Measurements from ENCODE around the gene NUP210L.
"Not testable (repeated sequence)": the region's sequence is repeated elsewhere in the genome, so short reads cannot be mapped to it uniquely, and the experiment has no call there.

The NUP210L gene

DNA sequence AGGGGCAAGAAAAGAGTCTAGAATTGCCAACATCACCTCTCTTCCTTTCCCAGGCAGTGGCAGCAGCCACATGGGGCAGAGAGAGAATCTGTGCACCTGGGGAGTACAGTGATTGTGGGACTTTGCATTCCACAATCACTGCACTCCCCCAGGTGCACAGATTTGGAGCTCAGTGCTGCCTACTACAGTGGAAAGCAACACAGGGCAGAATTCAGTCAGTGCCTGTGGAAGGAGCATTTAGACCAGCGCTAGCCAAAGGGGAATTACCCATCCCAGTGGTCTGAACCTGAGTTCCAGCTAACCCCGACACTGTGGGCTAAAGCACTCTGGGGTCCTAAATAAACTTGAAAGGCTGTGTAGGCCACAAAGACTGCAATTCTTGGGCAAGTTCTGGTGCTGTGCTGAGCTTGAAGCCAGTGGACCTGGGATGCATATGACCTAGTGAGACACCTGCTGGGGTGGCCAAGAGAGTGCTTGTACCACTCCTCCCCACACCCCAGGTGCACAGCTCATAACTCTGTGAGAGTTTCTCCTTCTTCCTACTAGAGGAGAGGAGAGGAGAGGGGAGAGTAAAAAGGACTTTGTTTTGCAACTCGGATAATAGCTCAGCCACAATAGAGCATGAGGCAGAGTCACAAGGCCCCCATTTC is 50.3 kb downstream of the NUP210L start:
- Mint-ChIP-seq H3K27me3 (ENCODE audit: low read depth) (no peaks in the 10 kb centered on the region), H3K4me3 (no peak overlapping the region), H3K4me1 (ENCODE audit: low read depth) (no peaks in the 10 kb centered on the region), H3K27ac (no peak overlapping the region), H3K9me3 (no peaks in the 10 kb centered on the region), H3K36me3 (ENCODE audit: low read depth) (no peaks in the 10 kb centered on the region)
- no peak for DNase-seq (ENCODE audit: low spot score)

DNA sequence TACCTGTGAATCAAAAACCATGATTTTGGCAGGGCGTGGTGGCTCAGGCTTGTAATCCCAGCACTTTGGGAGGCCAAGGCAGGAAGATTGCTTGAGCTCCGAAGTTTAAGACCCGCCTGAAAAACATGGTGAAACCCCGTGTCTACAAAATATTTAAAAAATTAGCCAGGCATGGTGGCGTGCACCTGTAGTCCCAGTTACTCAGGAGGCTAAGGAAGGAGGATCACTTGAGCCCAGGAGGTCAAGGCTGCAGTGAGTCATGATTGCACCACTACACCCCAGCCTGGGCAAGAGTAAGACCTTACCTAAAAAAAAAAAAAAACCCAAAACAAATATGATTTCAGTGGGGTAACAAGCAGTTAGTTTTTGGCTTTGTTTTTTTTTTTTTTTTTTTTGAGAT is 54.7 kb downstream of the NUP210L start:
- not testable (repeated sequence) for H3K4me1 Mint-ChIP-seq (ENCODE audit: low read depth); H3K4me3 Mint-ChIP-seq; H3K9me3 Mint-ChIP-seq; DNase-seq (ENCODE audit: low spot score); H3K27me3 Mint-ChIP-seq (ENCODE audit: low read depth); H3K36me3 Mint-ChIP-seq (ENCODE audit: low read depth); H3K27ac Mint-ChIP-seq

DNA sequence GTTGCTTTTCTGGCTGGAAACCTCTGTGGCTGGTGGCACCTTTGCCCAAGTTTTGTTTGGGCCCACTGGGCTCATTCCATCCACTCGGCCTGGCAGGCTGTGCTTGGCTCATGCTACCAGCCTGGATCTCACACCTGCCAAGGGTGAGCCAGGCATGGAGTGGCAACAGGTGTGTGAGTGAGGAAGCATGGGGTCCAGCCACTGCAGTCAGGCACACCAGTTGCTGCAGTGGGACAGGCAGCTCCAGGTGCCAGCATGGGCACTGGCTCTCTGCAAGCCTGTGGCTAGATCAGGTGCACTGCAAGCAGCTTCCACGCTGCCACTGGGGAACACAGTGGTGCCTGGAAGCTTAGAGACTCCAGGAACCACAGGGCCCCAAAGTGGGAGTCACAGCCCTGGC is 57.0 kb downstream of the NUP210L start:
- H3K27ac Mint-ChIP-seq = no peak overlapping the region
- no peaks in the 10 kb centered on the region for H3K27me3 Mint-ChIP-seq (ENCODE audit: low read depth)
- H3K4me3 Mint-ChIP-seq = no peak overlapping the region
- no peak for DNase-seq (ENCODE audit: low spot score)
- no peaks in the 10 kb centered on the region for H3K36me3 Mint-ChIP-seq (ENCODE audit: low read depth)
- no peaks in the 10 kb centered on the region for H3K9me3 Mint-ChIP-seq
- no peaks in the 10 kb centered on the region for H3K4me1 Mint-ChIP-seq (ENCODE audit: low read depth)

DNA sequence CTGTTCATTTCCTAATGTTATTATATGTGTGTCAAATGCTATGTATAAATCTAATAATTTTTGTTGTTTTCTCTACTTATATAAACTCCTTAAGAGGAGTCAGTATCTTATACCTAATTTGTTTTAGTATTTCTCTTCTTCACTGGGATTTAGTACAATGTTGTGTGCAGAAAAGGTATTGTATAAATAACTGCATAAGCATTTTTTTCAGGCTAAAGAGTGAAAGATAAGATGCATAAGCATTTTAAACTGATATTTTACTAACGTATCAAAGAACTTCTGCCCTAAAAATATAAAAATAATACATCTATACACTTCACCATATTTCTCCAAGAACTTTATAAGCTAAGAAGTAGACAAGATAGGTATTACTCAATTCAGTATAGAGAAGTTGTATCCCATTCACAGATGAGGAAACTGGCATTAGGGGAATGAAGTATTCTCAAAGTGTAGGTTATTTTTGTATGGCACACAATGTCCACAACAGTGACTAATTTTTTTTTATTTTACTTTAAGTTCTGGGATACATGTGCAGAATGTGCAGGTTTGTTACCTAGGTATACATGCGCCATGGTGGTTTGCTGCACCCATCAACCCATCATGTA is 59.3 kb downstream of the NUP210L start:
- H3K27me3 Mint-ChIP-seq (ENCODE audit: low read depth) = no peaks in the 10 kb centered on the region
- H3K4me1 Mint-ChIP-seq (ENCODE audit: low read depth) = no peaks in the 10 kb centered on the region
- no peaks in the 10 kb centered on the region for H3K9me3 Mint-ChIP-seq
- no peak overlapping the region for H3K4me3 Mint-ChIP-seq
- DNase-seq (ENCODE audit: low spot score) = no peak
- H3K36me3 Mint-ChIP-seq (ENCODE audit: low read depth) = no peaks in the 10 kb centered on the region
- H3K27ac Mint-ChIP-seq = no peak overlapping the region

DNA sequence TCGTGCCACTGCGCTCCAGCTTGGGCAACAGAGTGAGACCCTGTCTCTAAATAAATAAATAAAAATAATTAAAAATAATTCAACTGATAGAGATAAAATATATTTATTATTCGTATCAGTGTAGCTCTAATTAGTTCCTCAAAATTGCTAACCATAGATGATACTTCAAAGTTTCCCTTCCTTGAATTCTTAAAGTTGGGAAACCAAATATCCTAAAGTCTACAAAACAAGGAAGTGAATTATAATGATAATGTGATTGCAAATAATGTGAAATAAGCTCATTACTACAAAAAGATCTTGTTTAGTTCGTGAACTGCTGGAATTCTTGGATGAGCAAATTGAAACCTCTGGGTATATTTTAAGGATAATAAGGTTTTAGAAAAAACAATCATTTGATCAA is 60.5 kb downstream of the NUP210L start:
- Mint-ChIP-seq H3K4me3 (no peak overlapping the region), H3K4me1 (ENCODE audit: low read depth) (no peaks in the 10 kb centered on the region), H3K27ac (no peak overlapping the region), H3K9me3 (no peaks in the 10 kb centered on the region), H3K36me3 (ENCODE audit: low read depth) (no peaks in the 10 kb centered on the region), H3K27me3 (ENCODE audit: low read depth) (no peaks in the 10 kb centered on the region)
- no peak for DNase-seq (ENCODE audit: low spot score)

DNA sequence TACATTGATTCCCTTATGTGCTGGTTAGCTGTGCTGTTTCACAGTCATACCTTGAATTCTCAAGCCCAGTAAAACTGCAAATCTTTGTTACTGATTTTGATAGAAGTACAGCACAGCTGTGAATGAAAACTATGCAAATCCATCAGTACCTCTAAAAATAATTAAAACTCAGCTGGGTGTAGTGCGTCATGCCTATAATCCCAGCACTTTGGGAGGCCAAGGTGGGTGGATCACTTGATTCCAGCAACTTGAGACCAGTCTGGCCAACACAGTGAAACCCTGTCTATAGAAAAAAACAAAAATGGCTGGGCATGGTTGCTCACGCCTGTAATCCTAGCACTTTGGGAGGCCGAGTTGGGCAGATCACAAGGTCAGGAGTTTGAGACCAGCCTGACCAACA is 61.2 kb downstream of the NUP210L start:
- H3K9me3 Mint-ChIP-seq = no peaks in the 10 kb centered on the region

DNA sequence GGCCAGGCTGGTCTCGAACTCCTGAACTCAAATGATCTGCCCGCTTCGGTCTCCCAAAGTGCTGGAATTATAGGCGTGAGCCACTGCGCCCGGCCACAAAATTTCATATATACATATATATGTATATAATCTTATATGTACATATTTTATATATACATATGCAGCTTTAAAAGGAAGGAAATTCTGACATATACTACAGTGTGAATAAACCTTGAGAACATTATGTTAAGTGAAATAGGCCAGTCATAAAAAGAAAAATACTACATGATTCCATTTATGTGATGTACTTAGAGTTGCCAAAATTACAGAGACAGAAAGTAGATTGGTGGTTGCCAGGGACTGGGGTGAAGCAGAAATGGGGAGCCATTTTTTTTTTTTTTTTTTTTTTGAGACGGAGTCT is 63.2 kb downstream of the NUP210L start:
- Mint-ChIP-seq H3K27ac (no peak overlapping the region), H3K27me3 (ENCODE audit: low read depth) (no peaks in the 10 kb centered on the region), H3K4me1 (ENCODE audit: low read depth) (no peaks in the 10 kb centered on the region), H3K9me3 (no peaks in the 10 kb centered on the region), H3K4me3 (no peak overlapping the region), H3K36me3 (ENCODE audit: low read depth) (no peaks in the 10 kb centered on the region)
- no peak for DNase-seq (ENCODE audit: low spot score)

More for the DNA sequence above, 61.2 kb downstream of the NUP210L start:
- no peak for DNase-seq (ENCODE audit: low spot score)
- H3K27me3 Mint-ChIP-seq (ENCODE audit: low read depth) = no peaks in the 10 kb centered on the region
- H3K36me3 Mint-ChIP-seq (ENCODE audit: low read depth) = no peaks in the 10 kb centered on the region
- H3K4me1 Mint-ChIP-seq (ENCODE audit: low read depth) = no peaks in the 10 kb centered on the region
- H3K27ac Mint-ChIP-seq = no peak overlapping the region
- no peak overlapping the region for H3K4me3 Mint-ChIP-seq

DNA sequence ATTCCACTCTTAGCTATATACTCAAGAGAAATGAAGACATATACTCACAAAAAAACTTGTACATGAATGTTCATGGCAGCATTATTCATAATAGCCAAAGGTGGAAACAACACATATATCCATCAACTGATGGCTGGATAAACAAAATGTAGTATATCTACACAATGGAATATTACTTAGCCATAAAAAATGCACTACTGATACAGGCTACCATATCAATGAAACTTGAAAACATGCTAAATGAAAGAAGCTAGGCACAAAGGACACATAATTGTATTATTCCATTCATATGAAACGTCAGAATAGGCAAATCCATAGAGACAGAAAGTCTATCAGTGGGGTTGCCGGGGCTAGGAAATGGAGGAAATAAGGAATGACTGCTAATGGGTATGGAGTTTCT is 67.3 kb downstream of the NUP210L start:
- Mint-ChIP-seq H3K27ac (no peak overlapping the region), H3K27me3 (ENCODE audit: low read depth) (no peaks in the 10 kb centered on the region), H3K4me3 (no peak overlapping the region), H3K4me1 (ENCODE audit: low read depth) (no peaks in the 10 kb centered on the region), H3K9me3 (peaks cover 6% of the 10 kb centered on the region), H3K36me3 (ENCODE audit: low read depth) (peaks cover 1% of the 10 kb centered on the region)
- DNase-seq (ENCODE audit: low spot score) = no peak

DNA sequence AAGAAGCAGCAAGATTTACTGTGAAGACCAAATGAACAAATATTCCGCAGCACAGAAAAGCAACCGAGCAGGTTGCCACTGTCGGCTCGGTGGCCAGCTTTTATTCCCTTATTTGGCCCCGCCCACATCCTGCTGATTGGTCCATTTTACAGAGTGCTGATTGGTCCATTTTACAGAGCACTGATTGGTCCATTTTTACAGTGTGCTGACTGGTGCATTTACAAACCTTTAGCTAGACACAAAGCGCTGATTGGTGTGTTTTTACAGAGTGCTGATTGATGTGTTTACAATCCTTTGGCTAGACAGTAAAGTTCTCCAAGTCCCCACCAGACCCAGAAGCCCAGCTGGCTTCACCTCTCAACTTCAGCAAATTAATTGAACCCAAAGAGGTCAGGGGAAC is 71.8 kb downstream of the NUP210L start:
- not testable (repeated sequence) for H3K27me3 Mint-ChIP-seq (ENCODE audit: low read depth); H3K27ac Mint-ChIP-seq; H3K4me3 Mint-ChIP-seq; H3K36me3 Mint-ChIP-seq (ENCODE audit: low read depth); DNase-seq (ENCODE audit: low spot score); H3K4me1 Mint-ChIP-seq (ENCODE audit: low read depth); H3K9me3 Mint-ChIP-seq

DNA sequence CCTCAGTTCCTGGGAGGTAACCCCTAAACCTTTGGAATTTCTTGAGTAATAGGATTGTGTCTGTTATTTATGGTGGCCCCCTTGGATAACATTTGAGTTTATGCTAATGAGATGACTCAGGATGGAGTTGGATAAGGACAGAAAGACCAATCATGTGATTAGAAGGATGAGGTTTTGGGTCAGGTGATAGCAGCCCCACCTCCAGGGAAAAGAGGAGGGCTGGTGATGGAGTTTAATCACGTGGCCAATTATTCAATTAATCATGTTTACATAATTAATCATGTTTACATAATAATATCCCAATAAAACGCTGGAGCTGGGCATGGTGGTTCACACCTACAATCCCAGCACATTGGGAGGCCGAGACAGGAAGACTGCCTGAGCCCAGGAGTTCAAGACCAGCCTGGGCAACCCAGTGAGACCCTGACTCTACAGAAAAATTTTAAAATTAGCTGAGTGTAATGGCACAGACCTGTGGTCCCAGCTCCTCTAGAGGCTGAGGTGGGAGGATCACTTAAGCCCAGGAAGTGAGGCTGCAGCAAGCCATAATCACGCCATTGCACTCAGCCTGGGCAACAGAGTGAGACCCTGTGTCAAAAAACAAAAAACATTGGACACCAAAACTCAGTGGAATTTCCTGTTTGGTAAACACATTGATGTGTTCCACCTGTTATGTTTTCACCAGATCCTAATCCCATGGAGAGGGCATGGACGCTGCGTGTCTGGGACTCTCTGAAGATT is 73.3 kb downstream of the NUP210L start:
- Mint-ChIP-seq H3K27me3 (ENCODE audit: low read depth) (no peaks in the 10 kb centered on the region), H3K27ac (no peak overlapping the region), H3K36me3 (ENCODE audit: low read depth) (peaks cover 1% of the 10 kb centered on the region), H3K9me3 (peaks cover 10% of the 10 kb centered on the region), H3K4me3 (no peak overlapping the region), H3K4me1 (ENCODE audit: low read depth) (no peaks in the 10 kb centered on the region)
- DNase-seq (ENCODE audit: low spot score) = no peak

DNA sequence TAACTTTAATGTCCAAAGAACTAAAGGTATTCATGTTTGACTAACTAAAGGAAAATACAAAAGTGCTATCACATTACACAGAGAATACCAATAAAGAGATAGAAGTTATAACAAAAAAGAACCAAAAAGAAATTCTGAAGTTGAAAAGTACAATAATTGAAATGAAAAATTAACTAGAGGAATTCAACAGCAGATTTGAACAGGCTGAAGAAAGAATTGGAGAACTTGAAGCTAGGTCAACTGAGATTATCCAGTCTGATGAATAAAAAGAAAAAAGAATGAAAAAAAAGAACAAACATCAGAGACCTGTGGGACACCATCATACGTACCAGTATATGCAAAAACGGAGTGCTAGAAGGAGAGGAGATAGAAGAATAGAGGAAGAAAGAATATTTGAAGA is 78.5 kb downstream of the NUP210L start:
- peaks cover 10% of the 10 kb centered on the region for H3K27me3 Mint-ChIP-seq (ENCODE audit: low read depth)
- H3K36me3 Mint-ChIP-seq (ENCODE audit: low read depth) = no peaks in the 10 kb centered on the region
- no peaks in the 10 kb centered on the region for H3K4me1 Mint-ChIP-seq (ENCODE audit: low read depth)
- H3K4me3 Mint-ChIP-seq = no peak overlapping the region
- DNase-seq (ENCODE audit: low spot score) = no peak
- H3K27ac Mint-ChIP-seq = no peak overlapping the region
- H3K9me3 Mint-ChIP-seq = peaks cover 8% of the 10 kb centered on the region

DNA sequence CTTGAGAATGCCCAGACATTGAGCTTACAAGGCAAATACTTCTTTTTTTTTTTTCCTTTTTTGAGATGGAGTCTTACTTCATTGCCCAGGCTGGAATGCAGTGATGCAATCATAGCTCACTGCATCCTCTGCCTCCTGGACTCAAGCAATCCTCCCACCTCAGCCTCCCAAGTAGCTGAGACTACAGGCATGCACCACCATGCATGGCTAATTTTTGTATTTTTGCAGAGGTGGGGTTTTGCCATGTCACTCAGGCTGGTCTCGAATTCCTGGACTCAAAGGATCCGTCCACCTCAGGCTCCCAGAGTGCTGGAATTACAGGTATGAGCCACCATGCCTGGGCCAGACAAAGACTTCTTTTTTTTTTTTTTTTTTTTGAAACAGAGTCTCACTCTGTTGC is 79.1 kb downstream of the NUP210L start:
- DNase-seq (ENCODE audit: low spot score) = no peak
- Mint-ChIP-seq H3K36me3 (ENCODE audit: low read depth) (no peaks in the 10 kb centered on the region), H3K27me3 (ENCODE audit: low read depth) (peaks cover 10% of the 10 kb centered on the region), H3K4me3 (no peak overlapping the region), H3K27ac (no peak overlapping the region), H3K9me3 (peaks cover 8% of the 10 kb centered on the region), H3K4me1 (ENCODE audit: low read depth) (no peaks in the 10 kb centered on the region)

DNA sequence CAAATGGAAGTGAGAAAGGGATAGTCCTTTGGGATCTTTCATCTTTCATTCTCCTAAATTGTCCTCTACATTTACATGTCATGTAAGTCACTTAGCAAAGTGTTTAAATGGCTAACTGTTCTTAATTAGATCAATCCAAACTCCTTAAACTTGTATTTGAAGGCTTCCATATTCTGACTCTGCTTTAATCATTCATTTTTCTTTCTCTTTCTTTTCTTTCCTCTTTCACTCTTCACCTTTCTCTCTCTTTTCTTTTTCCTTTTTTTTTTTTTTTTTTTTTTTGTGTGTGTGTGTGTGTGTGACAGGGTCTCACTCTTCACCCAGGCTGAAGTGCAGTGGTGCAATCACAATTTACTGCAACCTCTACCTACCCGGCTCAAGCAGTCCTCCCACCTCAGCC is 92.6 kb downstream of the NUP210L start:
- no peak overlapping the region for H3K27ac Mint-ChIP-seq
- no peaks in the 10 kb centered on the region for H3K36me3 Mint-ChIP-seq (ENCODE audit: low read depth)

DNA sequence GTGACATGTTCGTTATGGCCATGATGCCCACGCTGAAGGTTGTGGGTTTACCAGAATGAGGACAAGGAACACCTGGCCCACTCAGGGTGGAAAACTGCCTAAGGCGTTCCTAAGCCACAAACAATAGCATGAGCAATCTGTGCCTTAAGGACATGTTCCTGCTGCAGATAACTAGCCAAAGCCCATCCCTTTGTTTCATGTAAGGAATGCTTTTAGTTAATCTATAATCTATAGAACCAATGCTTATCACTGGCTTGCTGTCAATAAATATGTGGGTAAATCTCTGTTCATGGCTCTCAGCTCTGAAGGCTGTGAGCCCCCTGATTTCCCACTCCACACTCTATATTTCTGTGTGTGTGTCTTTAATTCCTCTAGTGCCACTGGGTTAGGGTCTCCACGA is 107.4 kb downstream of the NUP210L start:
- H3K27me3 Mint-ChIP-seq (ENCODE audit: low read depth) = peaks cover 16% of the 10 kb centered on the region
- not testable (repeated sequence) for H3K27ac Mint-ChIP-seq; DNase-seq (ENCODE audit: low spot score); H3K4me1 Mint-ChIP-seq (ENCODE audit: low read depth); H3K4me3 Mint-ChIP-seq; H3K9me3 Mint-ChIP-seq; H3K36me3 Mint-ChIP-seq (ENCODE audit: low read depth)

More for the DNA sequence above, 92.6 kb downstream of the NUP210L start:
- H3K27me3 Mint-ChIP-seq (ENCODE audit: low read depth) = peaks cover 13% of the 10 kb centered on the region
- no peak for DNase-seq (ENCODE audit: low spot score)
- peaks cover 3% of the 10 kb centered on the region for H3K4me1 Mint-ChIP-seq (ENCODE audit: low read depth)
- H3K4me3 Mint-ChIP-seq = no peak overlapping the region
- no peaks in the 10 kb centered on the region for H3K9me3 Mint-ChIP-seq

Measured in T-helper 2 cell treated with Interferon-gamma antibody and Interleukin-4, amounts not matched to agents 5 μg/mL and 100 μg/mL, for 36 hours (primary cell).